ENCODE data around the gene CHPF. TPM values are rescaled to one million over a fixed set of nuclear protein-coding genes. Genes with fewer than 3 reads are reported as not detected.

The CHPF gene
- total RNA-seq = 10 to 100 TPM; 26.5 to 85.2 TPM
- polyA plus RNA-seq = 100 to 1,000 TPM in 1 of 2 donors, 10 to 100 TPM in 1; 31.1 to 135 TPM

GRCh38 chr2:219543596-219544358 is at the start of gene CHPF, which contains the start of gene TMEM198:
Gene CHPF, minus strand, starts transcription at chr2:219543809. Its CDS starts 271 bp downstream, at chr2:219543538.
Gene TMEM198, plus strand, starts transcription at chr2:219544028. Its CDS starts 700 bp downstream, at chr2:219544728.
- peak within 1 kb of the TSS; percentile 56 to 69 for H3K9ac ChIP-seq (ENCODE audit: low read depth in 1 of 2, low read length in 2 of 2)

GRCh38 chr2:219593154-219593553 is 49.5 kb upstream of the CHPF start:
- Histone ChIP-seq H3K9me3 (ENCODE audit: control insufficient read depth in 4 of 4, low read length in 3 of 4) (no peaks in the 10 kb centered on the region), H3K27ac (ENCODE audit: low read depth in 1 of 2, low read length in 2 of 2) (no peak overlapping the region), H3K27me3 (ENCODE audit: control insufficient read depth in 4 of 4, insufficient read depth in 4 of 4, low read length in 3 of 4) (no peaks in the 10 kb centered on the region), H3K4me3 (ENCODE audit: low read depth in 1 of 3, low read length in 3 of 3) (no peak overlapping the region), H3K9ac (ENCODE audit: low read depth in 1 of 2, low read length in 2 of 2) (no peak overlapping the region), H3K36me3 (ENCODE audit: control insufficient read depth in 4 of 4, insufficient read depth in 3 of 4, low read depth in 1 of 4, low read length in 3 of 4) (no peaks in the 10 kb centered on the region), H3K4me1 (ENCODE audit: control insufficient read depth in 4 of 4, insufficient read depth in 4 of 4, low read length in 3 of 4) (peaks cover 0 to 6% (median 5%) of the 10 kb centered on the region in 4 donors)
- WGBS = 76% methylated on average over 2 of the region's 2 CpGs
- TF ChIP-seq HNF4A (conservative IDR thresholded peaks at IDR 0.05) = no peak
- TF ChIP-seq ATF3 (IDR thresholded peaks at IDR 0.05) = no peak
- no peak for TF ChIP-seq RXRA (IDR thresholded peaks at IDR 0.05)
- TF ChIP-seq FOXA1 (IDR thresholded peaks at IDR 0.05) = no peak
- TF ChIP-seq NR2F2 (IDR thresholded peaks at IDR 0.05) = no peak
- TF ChIP-seq TAF1 (conservative IDR thresholded peaks at IDR 0.05) = no peak
- no peak for TF ChIP-seq FOXA2 (IDR thresholded peaks at IDR 0.05)
- no peak for TF ChIP-seq GABPA (IDR thresholded peaks at IDR 0.05 in 1 of 2, conservative IDR thresholded peaks at IDR 0.05 in 1 of 2)
- no peak for TF ChIP-seq YY1 (IDR thresholded peaks at IDR 0.05)
- DNase-seq (ENCODE audit: low spot score) = no peak

More at GRCh38 chr2:219543596-219544358, at the start of gene CHPF, which contains the start of gene TMEM198:
- H3K4me1 ChIP-seq (ENCODE audit: control insufficient read depth in 4 of 4, insufficient read depth in 4 of 4, low read length in 3 of 4) = peaks cover 14 to 25% (median 19%) of the 10 kb centered on the region in 4 donors
- H3K27me3 ChIP-seq (ENCODE audit: control insufficient read depth in 4 of 4, insufficient read depth in 4 of 4, low read length in 3 of 4) = no peaks in the 10 kb centered on the region
- WGBS = under 1% methylated on average over 75 of the region's 75 CpGs
- H3K27ac ChIP-seq (ENCODE audit: low read depth in 1 of 2, low read length in 2 of 2) = peak within 1 kb of the TSS; percentile 61 to 84
- TF ChIP-seq, protein P1, sequence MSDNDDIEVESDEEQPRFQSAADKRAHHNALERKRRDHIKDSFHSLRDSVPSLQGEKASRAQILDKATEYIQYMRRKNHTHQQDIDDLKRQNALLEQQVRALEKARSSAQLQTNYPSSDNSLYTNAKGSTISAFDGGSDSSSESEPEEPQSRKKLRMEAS (IDR thresholded peaks at IDR 0.05) = no peak
- TF ChIP-seq SP1 (IDR thresholded peaks at IDR 0.05) (peak; percentile 73), YY1 (IDR thresholded peaks at IDR 0.05) (peak; percentile 33), EGR1 (IDR thresholded peaks at IDR 0.05; ENCODE audit: low read depth in 2 of 2) (peak; percentile 67 to 78), NR2F2 (IDR thresholded peaks at IDR 0.05) (peak; percentile 89), REST (IDR thresholded peaks at IDR 0.05) (peak; percentile 99), GABPA (IDR thresholded peaks at IDR 0.05 in 1 of 2, conservative IDR thresholded peaks at IDR 0.05 in 1 of 2) (peak; percentile 74 to 91), FOXA2 (IDR thresholded peaks at IDR 0.05) (no peak), HNF4G (IDR thresholded peaks at IDR 0.05) (no peak), JUND (IDR thresholded peaks at IDR 0.05) (peak in 1 of 2 donors; percentile 69), FOXA1 (IDR thresholded peaks at IDR 0.05) (peak; percentile 65), HNF4A (conservative IDR thresholded peaks at IDR 0.05) (peak; percentile 24 to 27), RXRA (IDR thresholded peaks at IDR 0.05) (peak; percentile 32 to 44)
- peak; percentile 93 for DNase-seq (ENCODE audit: low spot score)
- peak within 1 kb of the TSS; percentile 33 to 87 (median 71) for H3K4me3 ChIP-seq (ENCODE audit: low read depth in 1 of 3, low read length in 3 of 3)
- H3K36me3 ChIP-seq (ENCODE audit: control insufficient read depth in 4 of 4, insufficient read depth in 3 of 4, low read depth in 1 of 4, low read length in 3 of 4) = peaks cover 4 to 24% (median 11%) of the 10 kb centered on the region in 4 donors
- no peaks in the 10 kb centered on the region for H3K9me3 ChIP-seq (ENCODE audit: control insufficient read depth in 4 of 4, low read length in 3 of 4)

Data from liver (tissue), 9 donors.